A673 (cell line): ENCODE results near the gene ALG6. TPM values are rescaled to one million over a fixed set of nuclear protein-coding genes. Genes with fewer than 3 reads are reported as not detected.

Experiments used
- BruUV-seq: library from RNA; stranded (reverse); fragments of 400-500 nt; replicated peaks from 2 replicates; lab custom pipeline; 2021; lab: Mats Ljungman, UMichigan
- CTCF ChIA-PET: fragments of 300-600 bp; sonication (Branson Sonifier 250); formaldehyde crosslinking; loops from one replicate; lab custom pipeline; 2022; ENCODE audit warnings: antibody characterized with exemption; lab: Charles Lee
- POLR2A ChIA-PET: fragments of 300-600 bp; sonication (Branson Sonifier 250); formaldehyde crosslinking; loops from one replicate; lab custom pipeline; 2022; ENCODE audit warnings: antibody characterized with exemption; ENCODE audit not compliant: low non-redundant PET; lab: Charles Lee
- DNase-seq: peaks from one replicate; pipeline ENCODE4 v3.0.0-alpha.2; 2015; ENCODE audit warnings: low spot score
- H3K27ac ChIP-seq: fragments of 200-600 bp; sonication (generic); 2 replicates; pipeline ENCODE4 v1.5.1; 2016; ENCODE audit warnings: mixed run types, low read depth, mild to moderate bottlenecking, mixed read lengths, antibody characterized with exemption, low read length; ENCODE audit not compliant: poor library complexity, severe bottlenecking
- H3K27me3 ChIP-seq: fragments of 200-600 bp; sonication (generic); replicated peaks from 2 replicates; pipeline ENCODE4 v1.6.1; 2017; ENCODE audit warnings: mixed run types, low read depth, mild to moderate bottlenecking, mixed read lengths, antibody characterized with exemption, low read length; ENCODE audit not compliant: insufficient read depth, poor library complexity
- H3K36me3 ChIP-seq: fragments of 200-600 bp; sonication (generic); 2 replicates; pipeline ENCODE4 v1.6.1; 2016; ENCODE audit warnings: mixed run types, mild to moderate bottlenecking, mixed read lengths, antibody characterized with exemption, low read length; ENCODE audit not compliant: insufficient read depth, poor library complexity, severe bottlenecking
- H3K4me1 ChIP-seq: fragments of 200-600 bp; sonication (generic); 2 replicates; pipeline ENCODE4 v1.6.1; 2017; ENCODE audit warnings: mixed run types, mild to moderate bottlenecking, mixed read lengths, antibody characterized with exemption, low read length; ENCODE audit not compliant: insufficient read depth, poor library complexity, severe bottlenecking
- H3K4me3 ChIP-seq: fragments of 200-600 bp; sonication (generic); 2 replicates; pipeline ENCODE4 v1.5.1; 2016; ENCODE audit warnings: low read depth, mixed run types, mild to moderate bottlenecking, mixed read lengths, low read length; ENCODE audit not compliant: poor library complexity, severe bottlenecking
- H3K9me3 ChIP-seq: fragments of 200-600 bp; sonication (generic); 2 replicates; pipeline ENCODE4 v1.6.1; 2016; ENCODE audit warnings: mixed run types, low read depth, mild to moderate bottlenecking, mixed read lengths, antibody characterized with exemption, low read length; ENCODE audit not compliant: poor library complexity, severe bottlenecking
- CTCF ChIP-seq: fragments of 300-800, 200-600 bp; sonication (generic); conservative IDR thresholded peaks from 2 replicates; pipeline ENCODE4 v1.5.1; 2017; ENCODE audit warnings: low read depth, mild to moderate bottlenecking, antibody characterized with exemption, low read length, moderate library complexity, mixed read lengths
- EZH2 ChIP-seq: fragments of 200-600 bp; sonication (generic); IDR thresholded peaks from 2 replicates; pipeline ENCODE4 v1.6.1; 2017; ENCODE audit warnings: borderline replicate concordance, low read depth, mild to moderate bottlenecking, mixed read lengths, antibody characterized with exemption, low read length; ENCODE audit not compliant: poor library complexity, severe bottlenecking
- intact Hi-C: fragments of 100-400 bp; cut with micrococcal nuclease; formaldehyde crosslinking; loops from one replicate; pipeline ENCODE4 v1.10.0; 2022; ENCODE audit not compliant: unreplicated experiment
- total RNA-seq: library from RNA; stranded (reverse); gene quantifications from 2 replicates; pipeline ENCODE4 v1.2.3, GENCODE V29; 2021

Gene ALG6
- total RNA-seq, 1 experiment from 2014 or later, result 33.0 TPM

GRCh38 chr1:63321785-63322113 lies 45.7 kb upstream of the ALG6 start:
- Histone ChIP-seq H3K27me3 (peaks cover 23% of the 10 kb centered on the region), H3K27ac (peak overlapping the region; percentile 68)

GRCh38 chr1:63322114-63322943 lies 45.1 kb upstream of the ALG6 start, which contains the start of gene FOXD3:
FOXD3 (plus strand) TSS chr1:63322567; CDS start chr1:63323059, 492 bp downstream.
- H3K36me3 ChIP-seq, result no peaks in the 10 kb centered on the region
- H3K9me3 ChIP-seq, result no peaks in the 10 kb centered on the region
- intact Hi-C loops, result loop anchor here (5.0 to 10.0 kb wide), 2 partner anchors 212 to 480 kb away; no protein-coding TSS in a partner anchor
- H3K27ac ChIP-seq, result peak within 1 kb of the TSS; percentile 68
- H3K4me3 ChIP-seq, result peak within 1 kb of the TSS; percentile 81
- DNase-seq, result peak; percentile 87
- no peak for TF ChIP-seq CTCF
- no peak for TF ChIP-seq EZH2
- ChIA-PET POLR2A (no interaction called here), CTCF (interaction anchor here (1.0 kb wide), 1 partner anchor 132 kb away, joined by 7 read pairs; no protein-coding TSS in a partner anchor)
- peaks cover 23% of the 10 kb centered on the region for H3K27me3 ChIP-seq
- BruUV-seq, result no TSS peak
- H3K4me1 ChIP-seq, result peaks cover 8% of the 10 kb centered on the region

More at GRCh38 chr1:63321785-63322113, 45.7 kb upstream of the ALG6 start:
- ChIA-PET POLR2A (no interaction called here), CTCF (no interaction called here)
- H3K36me3 ChIP-seq, result no peaks in the 10 kb centered on the region
- BruUV-seq, result TSS peak; percentile 81
- DNase-seq, result no peak
- no peaks in the 10 kb centered on the region for H3K9me3 ChIP-seq
- H3K4me3 ChIP-seq, result peak overlapping the region; percentile 81
- intact Hi-C loops, result loop anchor here (5.0 to 10.0 kb wide), 2 partner anchors 213 to 479 kb away; no protein-coding TSS in a partner anchor
- peaks cover 8% of the 10 kb centered on the region for H3K4me1 ChIP-seq
- TF ChIP-seq EZH2 (no peak), CTCF (no peak)

- peak overlapping the region; percentile 81 for H3K4me3 ChIP-seq
- TF ChIP-seq EZH2, result no peak
- TF ChIP-seq CTCF, result 0 out of 2 replicates have a peak, but pooled peaks have one; percentile 20
- intact Hi-C loops, result loop anchor here (5.0 to 10.0 kb wide), 2 partner anchors 212 to 481 kb away; no protein-coding TSS in a partner anchor
- no peaks in the 10 kb centered on the region for H3K36me3 ChIP-seq
- peaks cover 17% of the 10 kb centered on the region for H3K27me3 ChIP-seq
- no TSS peak for BruUV-seq
- no peaks in the 10 kb centered on the region for H3K4me1 ChIP-seq
- no peaks in the 10 kb centered on the region for H3K9me3 ChIP-seq
- ChIA-PET CTCF (interaction anchor here (0.7 to 1.0 kb wide), 2 partner anchors 18 to 131 kb away, joined by 7 to 9 read pairs; no protein-coding TSS in a partner anchor), POLR2A (no interaction called here)
- peak; percentile 62 for DNase-seq
- peak overlapping the region; percentile 68 for H3K27ac ChIP-seq
Measured at GRCh38 chr1:63322944-63323864, 44.2 kb upstream of the ALG6 start.
